Measurements from ENCODE around the gene VPS13D.

- TF ChIP-seq POLR2A (IDR thresholded peaks at IDR 0.05; ENCODE audit: low read length) = no peak
- TF ChIP-seq GATA1 (IDR thresholded peaks at IDR 0.05; ENCODE audit: low read depth, low read length) = no peak
These were observed 34.4 kb upstream of the VPS13D start for GRCh38 chr1:12195416-12195815.

Measured in erythroblast (primary cell).